Measurements from ENCODE around the gene CENPH. TPM values are rescaled to one million over a fixed set of nuclear protein-coding genes. Genes with fewer than 3 reads are reported as not detected.
"Not testable (repeated sequence)": the region's sequence is repeated elsewhere in the genome, so short reads cannot be mapped to it uniquely, and the experiment has no call there.

Gene CENPH
- total RNA-seq, 1 donor from 2014 or later = 17.1 TPM

DNA sequence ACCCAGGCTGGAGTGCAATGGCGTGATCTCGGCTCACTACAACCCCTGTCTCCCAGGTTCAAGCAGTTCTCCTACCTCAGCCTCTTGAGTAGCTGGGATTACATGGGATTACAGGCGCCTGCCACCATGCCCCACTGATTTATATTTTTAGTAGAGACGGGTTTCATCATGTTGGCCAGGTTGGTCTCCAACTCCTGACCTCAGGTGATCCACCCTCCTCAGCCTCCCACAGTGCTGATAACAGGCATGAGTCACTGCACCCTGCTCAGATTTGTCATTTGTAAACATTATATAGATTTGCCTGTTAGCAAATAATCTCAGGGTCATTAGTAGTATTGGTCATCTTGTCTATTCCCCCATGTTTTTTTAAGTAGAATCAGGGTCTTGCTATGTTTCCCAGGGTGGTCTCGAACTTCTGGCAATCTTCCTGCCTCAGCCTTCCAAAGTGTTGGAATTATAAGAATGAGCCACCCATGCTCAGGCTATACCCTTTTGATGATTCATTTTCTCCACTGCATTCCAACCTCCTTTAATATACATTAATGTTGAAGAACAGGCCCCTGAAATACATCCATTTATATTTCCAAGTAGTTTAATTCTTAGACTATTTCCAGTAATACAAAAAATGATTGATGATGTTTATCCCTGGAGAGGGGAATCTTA is 17.3 kb downstream of the CENPH start:
- FAIRE-seq = no peak

GRCh38 chr5:69209602-69210001 is 20.2 kb downstream of the CENPH start:
- FAIRE-seq = no peak

More for the DNA sequence above, 17.3 kb downstream of the CENPH start:
- no peak for DNase-seq (ENCODE audit: low spot score in 2 of 2)

DNA sequence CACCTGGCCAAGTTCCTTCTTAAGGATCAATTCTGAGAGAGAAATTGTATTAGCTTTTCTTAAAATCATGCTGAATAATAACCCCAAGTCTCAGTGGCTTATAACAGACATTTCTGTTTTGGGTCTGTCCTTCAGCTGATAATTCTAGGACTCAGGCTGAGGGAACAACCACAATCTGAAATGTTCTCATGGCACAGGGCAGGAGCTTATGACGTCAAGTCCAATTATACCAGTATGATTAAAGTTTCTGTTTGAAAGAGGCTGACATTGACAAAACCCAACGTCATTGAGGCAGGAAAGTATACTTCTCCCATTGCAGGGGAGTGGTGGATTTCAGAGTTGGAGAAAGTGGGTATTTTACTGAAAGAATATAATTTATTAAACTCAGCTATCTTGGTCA is 21.8 kb downstream of the CENPH start:
- FAIRE-seq = no peak

More at GRCh38 chr5:69209602-69210001, 20.2 kb downstream of the CENPH start:
- no peak for DNase-seq (ENCODE audit: low spot score in 2 of 2)

DNA sequence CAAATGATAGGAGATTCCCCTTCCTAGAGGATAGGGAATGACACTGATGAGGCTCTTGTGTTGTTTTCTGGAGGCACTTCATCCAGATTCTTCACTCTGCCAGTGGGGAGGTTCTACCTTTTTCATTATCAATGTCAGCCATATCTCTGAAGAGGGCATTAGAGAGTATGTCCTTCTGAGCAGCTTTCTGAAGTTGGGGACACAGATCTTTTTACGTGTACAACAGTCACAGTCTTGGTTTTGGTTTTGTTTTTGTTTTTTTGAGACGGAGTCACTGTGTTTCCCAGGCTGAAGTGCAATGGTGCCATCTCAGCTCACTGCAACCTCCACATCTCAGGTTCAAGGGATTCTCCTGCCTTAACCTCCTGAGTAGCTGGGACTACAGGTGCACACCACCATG is 22.6 kb downstream of the CENPH start:
- DNase-seq (ENCODE audit: low spot score in 2 of 2) = no peak
- FAIRE-seq = no peak

More for the DNA sequence above, 21.8 kb downstream of the CENPH start:
- DNase-seq (ENCODE audit: low spot score in 2 of 2) = no peak

- no peak for DNase-seq (ENCODE audit: low spot score in 2 of 2)
- FAIRE-seq = no peak
These were observed 24.3 kb downstream of the CENPH start for GRCh38 chr5:69213513-69214215.

DNA sequence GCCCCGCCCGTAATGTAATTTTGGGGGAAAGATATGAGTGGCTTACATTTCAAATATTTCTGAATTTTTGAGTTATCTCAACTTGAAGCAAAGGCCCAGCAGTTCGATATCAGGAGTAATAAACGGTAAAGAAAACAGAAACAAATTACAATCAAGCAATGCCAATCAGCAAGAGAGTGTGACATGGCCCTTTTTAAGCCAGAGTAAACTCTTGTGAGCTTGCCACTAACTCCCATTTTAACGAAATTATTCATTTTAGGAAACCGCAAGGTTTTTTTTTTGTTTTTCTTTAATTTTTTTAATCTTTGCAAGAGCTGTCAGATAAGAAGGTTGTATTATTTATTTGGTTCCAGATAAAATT is 27.7 kb downstream of the CENPH start:
- DNase-seq (ENCODE audit: low spot score in 2 of 2) (no peak), FAIRE-seq (no peak)

GRCh38 chr5:69217548-69218526 is 28.5 kb downstream of the CENPH start:
- DNase-seq (ENCODE audit: low spot score in 2 of 2) = peak; percentile 91 to 99
- no peak for FAIRE-seq

DNA sequence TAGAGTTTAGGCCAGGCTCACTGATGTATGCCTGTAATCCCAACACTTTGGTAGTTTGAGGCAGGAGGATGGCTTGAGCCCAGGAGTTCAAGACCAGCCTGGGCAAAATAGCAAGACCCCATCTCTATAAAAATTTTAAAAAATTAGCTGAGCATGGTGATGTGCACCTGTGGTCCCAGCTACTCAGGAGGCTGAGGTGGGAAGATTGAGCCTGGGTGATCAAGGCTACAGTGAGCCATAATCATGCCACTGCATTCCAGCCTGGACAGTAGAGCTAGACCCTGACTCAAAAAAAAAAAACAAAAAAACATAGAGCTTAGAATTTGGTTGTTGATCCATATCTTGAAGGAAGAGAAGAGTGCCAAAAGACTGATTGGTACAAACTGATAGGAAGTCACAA is 30.6 kb downstream of the CENPH start:
- DNase-seq (ENCODE audit: low spot score in 2 of 2) = no peak
- no peak for FAIRE-seq

- not testable (repeated sequence) for DNase-seq (ENCODE audit: low spot score in 2 of 2); FAIRE-seq
These were observed 31.0 kb downstream of the CENPH start for GRCh38 chr5:69220371-69220770.

GRCh38 chr5:69220833-69221232 is 31.4 kb downstream of the CENPH start:
- FAIRE-seq; DNase-seq (ENCODE audit: low spot score in 2 of 2): not testable (repeated sequence)

DNA sequence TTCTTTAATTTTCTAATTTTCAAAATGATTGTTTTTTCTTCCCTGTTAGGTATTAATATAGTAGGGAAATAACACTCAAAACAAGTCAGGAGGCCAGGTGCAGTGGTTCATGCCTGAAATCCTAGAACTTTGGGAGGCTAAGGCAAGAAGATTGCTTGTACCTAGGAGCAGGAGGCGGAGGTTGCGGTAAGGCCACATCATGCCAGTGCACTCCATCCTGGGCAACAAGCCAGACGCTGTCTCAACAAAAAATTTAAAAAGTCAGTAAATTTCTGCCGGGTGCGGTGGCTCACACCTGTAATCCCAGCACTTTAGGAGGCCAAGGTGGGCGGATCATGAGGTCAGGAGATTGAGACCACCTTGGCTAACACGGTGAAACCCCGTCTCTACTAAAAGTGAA is 35.1 kb downstream of the CENPH start:
- FAIRE-seq (no peak), DNase-seq (ENCODE audit: low spot score in 2 of 2) (no peak)

GRCh38 chr5:69225860-69226259 is 36.5 kb downstream of the CENPH start:
- no peak for DNase-seq (ENCODE audit: low spot score in 2 of 2)
- FAIRE-seq = no peak

DNA sequence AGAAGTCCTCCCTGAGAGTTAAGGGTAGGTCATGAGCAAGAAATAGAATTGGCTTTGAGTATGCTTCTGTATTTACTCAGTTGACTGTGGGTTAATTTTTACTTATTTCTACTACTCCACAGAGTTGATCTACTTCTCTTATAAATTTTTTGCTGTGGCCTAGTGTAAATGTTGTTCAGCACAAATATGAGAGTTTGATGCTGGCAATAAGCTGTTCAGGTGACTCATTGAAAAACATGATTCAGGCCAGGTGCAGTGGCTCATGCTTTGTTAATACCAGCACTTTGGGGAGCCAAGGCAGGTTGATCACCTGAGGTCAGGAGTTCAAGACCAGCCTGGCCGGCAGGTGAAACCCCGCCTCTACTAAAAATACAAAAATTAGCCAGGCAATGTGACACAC is 40.8 kb downstream of the CENPH start:
- FAIRE-seq (no peak), DNase-seq (ENCODE audit: low spot score in 2 of 2) (no peak)

DNA sequence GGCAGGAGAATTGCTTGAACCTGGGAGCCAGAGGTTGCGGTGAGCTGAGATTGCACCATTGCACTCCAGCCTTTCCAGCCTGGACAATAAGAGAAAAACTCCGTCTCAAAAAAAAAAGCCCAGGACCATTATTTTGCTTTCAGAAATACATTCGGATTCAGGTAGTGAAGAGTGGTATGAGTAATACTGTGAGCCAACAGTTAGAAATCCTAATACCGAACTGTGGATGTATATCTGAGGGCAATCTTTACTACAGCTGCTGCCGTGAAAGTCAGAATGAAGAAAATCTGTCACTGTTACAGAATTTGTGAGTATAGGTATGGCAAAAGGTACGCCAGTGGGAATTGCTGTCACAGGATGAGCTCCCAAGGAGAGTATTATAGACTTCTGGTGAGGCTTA is 41.9 kb downstream of the CENPH start:
- DNase-seq (ENCODE audit: low spot score in 2 of 2) (no peak), FAIRE-seq (no peak)

DNA sequence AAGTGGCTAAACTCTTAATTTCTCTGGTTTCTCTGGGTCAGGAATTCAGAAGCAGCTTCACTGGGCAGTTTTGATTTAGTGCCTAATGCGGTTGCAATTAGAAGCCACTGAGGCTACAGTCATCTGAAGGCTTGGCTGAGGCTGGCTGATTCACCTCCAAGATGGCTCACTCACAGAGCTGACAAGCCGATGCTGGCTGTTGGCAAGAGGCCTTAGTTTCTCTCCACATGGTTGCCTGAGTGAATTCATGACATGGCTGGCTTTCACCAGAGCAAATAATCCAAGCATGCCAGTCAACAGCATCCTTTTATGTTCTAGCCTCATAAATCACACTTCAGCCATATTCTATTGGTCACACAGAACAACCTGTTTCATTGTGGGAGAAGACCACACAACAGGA is 42.5 kb downstream of the CENPH start:
- no peak for DNase-seq (ENCODE audit: low spot score in 2 of 2)
- no peak for FAIRE-seq

DNA sequence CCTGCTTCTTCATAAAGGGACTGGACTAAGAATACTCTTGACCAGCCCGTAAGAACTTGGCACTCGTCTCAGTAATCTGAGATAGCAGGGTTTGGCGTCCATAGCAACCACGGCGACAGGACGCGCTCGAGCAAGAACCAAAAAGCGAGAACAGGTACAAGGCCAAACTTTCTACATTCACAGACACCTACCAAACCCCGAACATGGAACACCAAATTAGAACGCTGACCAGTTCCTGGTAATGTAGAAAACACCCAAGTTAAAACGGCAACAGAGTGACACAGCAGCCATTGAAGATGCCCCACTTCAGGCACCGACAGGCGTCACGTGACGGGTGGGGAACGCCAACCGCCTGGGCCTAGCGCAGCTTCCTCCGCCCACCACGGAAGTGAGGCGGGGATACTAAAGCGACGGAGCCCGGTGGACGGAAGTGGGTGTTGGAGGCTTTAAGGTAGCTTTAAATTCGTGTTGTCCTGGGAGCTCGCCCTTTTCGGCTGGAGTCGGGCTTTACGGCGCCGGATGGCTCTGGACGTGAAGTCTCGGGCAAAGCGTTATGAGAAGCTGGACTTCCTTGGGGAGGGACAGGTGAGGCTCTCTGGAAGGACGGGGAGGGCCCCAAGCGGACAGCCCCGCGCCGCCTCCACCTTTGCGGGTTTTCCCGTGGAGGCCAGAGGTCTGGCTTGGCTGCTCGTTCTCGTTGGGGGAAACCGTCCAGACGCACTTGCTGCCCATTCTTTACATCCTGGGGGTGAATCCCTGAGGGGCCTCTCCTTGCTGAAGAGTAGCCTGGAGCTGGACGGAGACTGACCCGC is 45.3 kb downstream of the CENPH start, which contains the start of gene CDK7:
TSS of gene CDK7 (plus strand) at position 430 of the 812 bp plus-strand sequence. CDS start at position 520, 90 bp downstream.
- FAIRE-seq = no peak
- DNase-seq (ENCODE audit: low spot score in 2 of 2) = peak; percentile 74 to 91

DNA sequence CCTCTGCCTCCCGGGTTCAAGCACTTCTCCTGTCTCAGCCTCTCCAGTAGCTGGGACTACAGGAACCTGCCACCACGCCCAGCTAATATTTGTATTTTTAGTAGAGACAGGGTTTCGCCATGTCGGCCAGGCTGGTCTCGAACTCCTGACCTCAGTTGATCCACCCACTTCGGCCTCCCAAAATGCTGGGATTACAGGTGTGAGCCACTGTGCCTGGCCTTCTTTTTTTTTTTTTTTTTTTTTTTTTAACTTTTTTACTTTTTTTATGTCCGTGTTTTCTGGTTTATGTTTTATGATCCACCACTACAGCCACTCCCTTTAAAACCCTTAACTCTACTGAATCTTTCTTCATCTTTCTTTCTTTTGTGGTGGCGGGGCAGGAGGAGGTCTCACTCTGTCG is 47.4 kb downstream of the CENPH start:
- FAIRE-seq; DNase-seq (ENCODE audit: low spot score in 2 of 2): not testable (repeated sequence)

DNA sequence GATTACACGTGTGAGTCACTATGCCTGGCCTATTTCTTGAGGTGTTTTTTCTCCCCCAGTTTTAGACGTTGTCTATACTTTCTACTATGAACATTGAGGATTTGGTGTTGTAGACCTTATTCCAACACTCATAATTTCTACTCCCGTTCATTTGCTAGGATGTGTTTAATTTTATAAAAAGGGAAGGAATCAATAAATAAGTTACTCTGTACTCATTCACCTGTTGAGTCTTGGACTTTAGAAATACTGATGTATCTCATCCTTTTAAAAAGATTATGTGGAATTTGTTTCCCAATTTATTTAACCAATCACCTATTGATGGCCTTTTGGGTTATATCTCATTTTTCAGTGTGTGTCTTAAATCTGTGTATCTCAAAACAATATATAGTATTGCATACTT is 48.5 kb downstream of the CENPH start:
- FAIRE-seq (no peak), DNase-seq (ENCODE audit: low spot score in 2 of 2) (no peak)

- FAIRE-seq (no peak), DNase-seq (ENCODE audit: low spot score in 2 of 2) (no peak)
These were observed 49.4 kb downstream of the CENPH start for GRCh38 chr5:69238760-69239251.
